Measurements from ENCODE around the gene LHX3.

GRCh38 chr9:136208675-136209074 is 3.7 kb upstream of the LHX3 start:
- TF ChIP-seq ZFP69B (tag by site-specific recombination; IDR thresholded peaks at IDR 0.05) (peak; percentile 89), CTCF (tag by site-specific recombination; IDR thresholded peaks at IDR 0.05) (no peak), ZNF24 (tag by site-specific recombination; IDR thresholded peaks at IDR 0.05) (no peak), REST (tag by site-specific recombination; IDR thresholded peaks at IDR 0.05) (no peak), PRDM2 (tag by site-specific recombination; IDR thresholded peaks at IDR 0.05; ENCODE audit: borderline replicate concordance) (no peak)
